Medulla oblongata (tissue), 1 donor: ENCODE data around the gene ADCY5.

Source experiments
- DNase-seq: peaks from one replicate; pipeline ENCODE4 v3.0.0-alpha.2; 2015; ENCODE audit errors: extremely low spot score

The ADCY5 gene

DNA sequence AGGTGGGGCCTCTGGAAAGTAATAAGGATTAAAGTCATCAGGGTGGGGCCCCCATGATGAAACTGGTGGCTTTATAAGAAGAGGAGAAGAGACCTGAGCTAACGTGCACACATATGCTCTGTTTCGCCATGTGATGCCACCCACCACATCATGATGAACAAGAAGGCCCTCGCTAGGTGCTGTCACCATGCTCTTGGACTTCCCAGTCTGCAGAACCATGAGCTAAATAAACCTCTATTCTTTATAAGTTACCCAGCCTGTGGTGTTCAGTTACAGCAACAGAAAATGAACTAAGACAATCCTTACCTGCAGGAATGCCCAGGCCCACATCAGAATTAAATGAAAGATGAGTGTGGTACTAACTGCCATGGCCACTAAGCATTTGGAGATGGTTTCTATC is 79.8 kb downstream of the ADCY5 start:
- no peak for DNase-seq

DNA sequence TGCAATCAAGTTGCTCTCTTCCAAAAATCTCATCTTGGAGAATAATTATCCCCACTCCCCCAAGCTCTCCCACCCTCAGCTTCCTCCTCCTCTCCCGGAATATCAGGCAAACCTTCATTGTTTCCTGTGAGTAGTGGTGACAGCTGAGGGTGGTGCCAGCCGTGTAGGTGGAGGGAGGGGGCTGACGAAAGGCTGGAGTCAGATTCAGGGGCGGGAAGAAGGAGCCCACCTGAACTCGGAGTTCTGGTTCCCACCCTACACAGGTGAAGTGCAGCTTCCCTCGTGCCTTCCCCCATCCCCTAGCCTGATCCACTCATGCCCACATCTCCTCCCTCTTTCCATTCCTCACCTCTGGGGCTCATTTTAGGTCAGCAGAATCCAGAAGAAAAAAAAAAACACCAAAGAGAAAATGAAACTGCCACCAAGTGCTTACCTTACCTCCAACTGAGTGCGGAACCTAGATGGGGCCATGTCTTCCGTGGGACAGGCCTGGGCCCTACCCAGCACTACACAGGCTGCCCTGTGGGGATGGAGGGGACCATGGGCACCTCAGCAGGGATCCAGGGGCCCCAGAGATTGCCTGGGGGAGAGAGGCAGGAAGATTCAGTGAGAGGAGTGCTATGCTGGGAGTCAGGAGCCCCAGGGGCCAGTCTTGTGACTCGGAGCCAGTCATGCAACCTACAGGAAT is 81.3 kb downstream of the ADCY5 start:
- no peak for DNase-seq

DNA sequence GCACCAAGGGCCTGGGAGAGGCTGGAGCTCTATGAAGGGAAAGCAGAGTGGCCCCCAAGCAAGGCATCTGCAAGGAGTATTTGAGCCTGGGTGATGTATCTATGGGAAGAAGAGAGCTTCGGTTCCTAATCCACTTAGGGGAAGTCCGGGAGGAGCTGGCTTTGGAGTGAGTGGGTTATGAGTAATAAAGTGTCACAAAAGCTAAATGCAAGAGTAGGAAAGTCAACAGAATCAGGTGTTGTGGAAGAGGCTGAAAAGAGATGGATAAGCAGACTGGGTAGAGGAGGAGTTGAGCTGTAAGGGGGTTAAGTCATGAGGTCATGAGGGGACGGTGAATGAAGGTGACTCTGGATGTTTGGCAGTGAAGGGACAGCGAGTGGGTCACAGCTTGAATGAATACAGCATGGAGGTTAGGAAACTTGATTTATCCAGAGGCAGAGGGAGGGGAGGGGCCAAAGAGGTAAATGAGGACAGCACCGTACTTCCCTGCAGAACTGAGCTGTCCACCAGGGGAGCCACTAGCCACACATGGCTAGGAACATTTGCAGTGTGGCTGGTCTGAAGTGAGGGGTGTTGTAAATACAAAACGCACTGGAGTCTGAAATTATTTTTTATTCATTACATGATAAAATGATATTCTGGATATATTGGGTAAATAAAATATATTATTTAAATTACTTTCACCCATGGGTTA is 83.3 kb downstream of the ADCY5 start:
- DNase-seq: peak; percentile 17

DNA sequence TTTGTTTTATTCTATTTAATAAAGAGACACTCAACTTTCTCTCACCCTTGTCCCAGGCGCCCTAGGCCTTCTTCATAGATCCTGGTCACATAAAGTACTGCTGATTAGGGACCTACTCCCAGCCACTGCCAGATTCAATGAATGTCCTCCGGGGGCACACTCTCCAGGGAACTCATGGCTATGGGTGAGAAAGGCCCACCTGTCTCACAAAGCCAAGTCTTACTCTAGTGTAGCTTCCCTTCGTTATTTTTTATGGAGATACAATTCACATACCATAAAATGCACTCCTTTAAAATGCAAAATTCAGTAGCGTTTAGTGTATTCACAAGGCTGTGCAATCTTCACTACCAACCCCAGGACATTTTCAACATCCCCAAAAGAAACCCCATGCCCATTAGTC is 87.8 kb downstream of the ADCY5 start:
- no peak for DNase-seq

DNA sequence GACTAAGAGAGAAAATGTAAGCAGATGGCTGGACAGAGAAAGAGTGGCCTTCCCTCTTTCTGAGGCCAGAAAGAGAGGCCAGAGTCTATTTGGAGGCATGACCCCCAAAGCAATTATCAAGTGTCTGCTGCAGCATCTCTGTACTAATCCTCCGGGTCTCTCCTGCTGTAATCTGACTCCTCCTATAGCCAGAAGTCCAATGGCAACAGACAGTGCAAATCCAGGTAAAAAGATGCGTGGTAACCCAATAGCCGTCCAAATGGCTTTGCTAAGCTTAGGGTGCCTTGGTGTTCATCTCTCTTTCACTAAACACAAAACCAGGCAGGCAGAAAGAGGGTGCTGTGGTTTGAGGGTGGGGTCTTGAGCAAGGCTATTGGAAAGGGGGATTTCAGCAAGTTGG is 91.6 kb downstream of the ADCY5 start:
- DNase-seq: no peak

DNA sequence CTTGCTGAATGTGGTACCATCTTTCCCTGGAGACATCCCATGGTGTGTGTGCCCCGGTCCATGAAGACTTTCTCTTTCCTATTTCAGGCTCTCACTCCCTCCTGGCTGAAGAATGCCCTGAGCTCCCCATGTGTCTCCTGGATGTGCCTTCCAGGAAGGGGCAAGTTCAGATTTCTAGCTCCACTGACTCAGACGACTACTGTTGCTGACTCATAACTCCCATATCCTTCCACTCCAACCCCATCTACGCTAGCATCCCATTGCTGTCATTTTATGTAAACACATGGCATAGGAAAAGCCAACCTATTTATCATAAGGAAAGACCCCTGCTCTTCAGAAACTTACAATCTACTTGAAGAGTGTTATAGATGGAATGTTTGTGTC is 95.0 kb downstream of the ADCY5 start:
- no peak for DNase-seq

DNA sequence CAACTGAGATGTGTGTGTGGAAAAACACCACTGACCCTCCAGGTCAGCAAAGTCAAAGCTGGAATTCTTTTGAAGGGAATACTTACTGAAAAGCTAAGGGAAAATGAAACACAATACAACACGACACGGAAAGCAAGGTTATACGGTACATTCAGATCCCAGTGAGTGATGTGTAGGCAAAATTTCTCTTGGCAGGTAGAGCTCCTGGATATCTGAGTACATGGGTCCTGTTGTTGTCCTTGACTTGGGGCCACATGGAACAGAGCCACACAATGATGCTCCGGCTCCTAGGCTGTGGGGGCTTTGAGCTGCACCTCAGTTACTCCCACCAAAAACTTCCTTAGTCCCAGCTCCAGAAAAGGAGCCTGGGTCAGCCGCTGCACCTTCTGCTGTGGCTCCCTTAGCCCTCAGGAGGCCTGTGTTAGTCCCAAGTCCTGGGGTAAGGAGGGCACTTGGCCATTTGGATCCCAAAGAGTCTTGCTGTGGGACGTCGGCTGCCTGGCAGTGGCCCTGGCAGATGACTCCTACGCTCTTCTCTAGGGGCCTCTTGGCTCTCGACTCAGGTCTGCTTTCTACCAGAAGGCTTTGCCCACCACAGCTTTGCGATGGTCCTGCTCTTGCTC is 95.6 kb downstream of the ADCY5 start:
- DNase-seq: no peak

DNA sequence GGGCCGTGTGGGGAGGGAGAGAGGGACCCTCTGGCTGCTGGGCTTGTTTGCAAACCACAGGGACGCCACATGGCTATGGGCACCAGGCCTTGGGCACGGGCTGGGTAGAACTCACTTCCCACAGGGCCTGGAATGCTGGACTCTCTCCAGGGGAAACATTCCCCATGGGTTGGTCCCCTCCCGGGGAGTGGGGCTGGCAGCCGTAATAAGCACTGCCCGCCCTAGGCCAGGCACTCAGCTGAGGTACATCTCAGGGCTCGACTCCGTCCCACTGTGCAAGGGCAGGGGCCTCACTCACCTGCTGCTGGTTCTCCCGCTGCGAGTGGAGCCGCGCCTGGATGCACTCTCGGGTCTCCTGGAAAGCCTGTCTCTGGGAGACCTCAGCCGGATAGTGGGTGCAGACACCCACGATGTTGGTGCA is 96.7 kb downstream of the ADCY5 start:
- no peak for DNase-seq

DNA sequence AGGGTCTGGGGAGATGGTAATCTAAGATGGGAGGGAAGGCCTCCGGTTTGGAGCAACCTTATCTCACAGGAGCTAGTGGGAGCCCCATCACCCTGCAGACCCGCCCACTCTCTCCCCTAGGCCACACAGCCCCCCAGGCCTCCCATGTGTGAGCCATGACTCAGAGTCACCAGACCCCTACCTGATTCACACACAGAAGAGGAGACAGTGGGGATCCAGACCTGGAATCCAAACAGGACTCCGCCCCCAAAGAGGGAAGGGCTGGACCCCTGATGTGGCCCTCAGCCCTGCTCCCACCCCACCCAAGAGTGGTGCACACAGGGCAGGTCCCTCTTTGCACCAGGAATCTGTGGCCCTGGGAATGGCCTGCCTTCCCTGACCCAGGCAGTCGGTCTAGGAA is 97.4 kb downstream of the ADCY5 start:
- DNase-seq: no peak

DNA sequence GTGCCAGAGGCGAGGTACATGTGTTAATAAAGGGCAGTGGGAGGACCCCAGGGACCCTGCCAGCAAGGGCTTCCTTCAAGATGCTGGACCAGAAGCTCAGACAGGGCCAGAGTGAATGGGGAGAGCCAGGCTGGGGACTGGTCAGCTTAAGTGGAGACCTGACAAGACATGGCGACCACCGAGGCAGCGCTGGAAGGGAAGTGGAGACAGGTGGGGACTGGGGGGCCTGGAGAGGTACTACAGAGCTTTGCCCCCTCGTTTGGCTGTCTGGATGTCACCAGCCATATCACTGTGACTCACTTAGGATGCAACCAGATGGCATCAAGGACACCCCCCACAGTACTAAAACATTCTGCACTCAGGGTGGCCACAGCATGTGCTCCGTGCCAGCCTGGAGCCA is 97.9 kb downstream of the ADCY5 start:
- DNase-seq: no peak

DNA sequence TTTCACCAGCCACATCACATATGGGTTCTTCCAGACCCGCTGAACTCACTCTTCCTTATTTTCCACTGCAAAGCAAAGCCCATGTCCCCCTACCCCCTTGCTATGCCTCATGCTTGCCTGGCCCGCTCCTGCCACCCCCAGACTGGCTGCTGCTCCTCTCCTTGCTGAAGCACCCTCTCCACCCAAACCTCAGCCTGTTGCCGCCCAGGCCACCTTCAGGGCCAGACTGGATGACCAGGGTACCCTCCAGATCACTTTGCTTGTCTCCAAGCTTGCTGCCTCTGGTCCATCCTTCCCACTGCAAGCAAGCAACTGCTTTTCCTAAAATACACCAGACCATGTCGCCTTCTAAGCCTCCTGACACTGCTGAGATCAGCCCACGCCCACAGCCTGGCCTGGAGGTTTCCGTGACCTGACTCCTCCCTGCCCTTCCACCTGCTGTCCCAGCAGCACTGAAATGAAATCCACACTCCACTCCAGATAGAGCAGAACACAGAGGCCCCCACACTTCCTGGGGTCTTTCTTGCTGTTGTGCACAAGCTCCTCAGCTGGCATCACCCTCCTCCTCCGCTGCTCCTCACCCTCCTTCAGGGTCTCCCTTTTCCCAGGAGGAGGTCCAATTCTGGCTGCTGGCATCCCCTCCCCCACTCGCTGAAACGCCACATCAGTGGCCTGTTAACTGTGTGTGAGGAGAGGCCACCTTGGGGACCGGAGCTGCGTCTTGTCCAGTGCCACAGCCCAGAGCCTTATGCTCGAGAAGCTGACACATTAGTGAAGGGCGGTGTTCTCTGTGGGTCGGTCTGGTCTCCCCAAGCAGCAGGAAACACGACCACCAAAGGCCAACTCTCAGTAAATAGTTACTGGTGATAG is 99.1 kb downstream of the ADCY5 start:
- DNase-seq: no peak

DNA sequence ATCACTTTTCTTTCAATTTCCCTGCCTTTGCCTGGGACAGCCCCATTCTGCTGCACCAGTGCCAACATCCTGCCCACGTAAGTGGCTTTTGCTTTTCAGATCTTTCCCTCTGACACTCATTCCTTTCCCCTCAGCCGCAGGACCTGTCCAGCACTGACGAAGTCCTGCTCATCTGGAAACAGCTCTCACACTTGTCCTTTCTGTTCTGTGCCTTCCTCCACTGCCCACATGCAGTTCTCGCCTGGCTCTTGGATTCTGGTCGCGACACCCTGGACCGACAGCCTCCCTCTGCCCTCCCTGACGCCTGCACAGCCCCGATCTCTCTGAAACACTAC is 99.7 kb downstream of the ADCY5 start:
- no peak for DNase-seq

DNA sequence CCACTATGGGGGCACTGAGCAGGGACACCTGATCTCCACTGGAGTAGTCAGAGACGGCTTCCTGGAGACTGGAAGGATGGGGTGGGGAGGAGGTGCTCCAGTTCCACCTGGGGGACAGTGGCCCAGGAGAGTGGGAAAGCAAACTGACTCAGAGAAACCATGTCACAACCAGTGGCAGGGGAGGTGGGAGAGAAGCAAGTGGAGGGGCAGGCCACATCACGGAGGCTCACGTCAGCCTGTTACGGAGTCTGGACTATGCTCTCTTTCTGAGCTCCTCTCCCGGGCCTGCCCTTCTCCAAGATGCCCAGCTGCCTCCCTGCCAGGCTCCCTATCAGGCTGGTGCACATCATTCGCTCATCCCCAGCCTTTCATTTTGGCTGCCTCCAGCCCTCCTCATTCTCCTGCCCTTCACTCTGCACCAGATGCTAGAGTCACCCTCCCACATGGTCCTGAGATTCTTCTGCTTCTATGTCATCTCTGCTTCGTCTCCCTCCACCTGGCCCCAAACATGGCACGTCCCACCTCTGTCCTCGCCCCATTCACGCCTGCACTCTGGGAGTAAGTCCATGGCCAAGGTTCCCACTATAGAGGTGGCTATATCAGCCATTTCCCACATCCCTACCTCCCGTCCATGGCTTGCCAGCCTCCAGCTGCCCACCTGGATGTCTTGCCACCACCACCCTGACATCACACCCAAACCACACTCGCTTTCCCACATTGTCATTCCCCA is 100.3 kb downstream of the ADCY5 start:
- DNase-seq: no peak

DNA sequence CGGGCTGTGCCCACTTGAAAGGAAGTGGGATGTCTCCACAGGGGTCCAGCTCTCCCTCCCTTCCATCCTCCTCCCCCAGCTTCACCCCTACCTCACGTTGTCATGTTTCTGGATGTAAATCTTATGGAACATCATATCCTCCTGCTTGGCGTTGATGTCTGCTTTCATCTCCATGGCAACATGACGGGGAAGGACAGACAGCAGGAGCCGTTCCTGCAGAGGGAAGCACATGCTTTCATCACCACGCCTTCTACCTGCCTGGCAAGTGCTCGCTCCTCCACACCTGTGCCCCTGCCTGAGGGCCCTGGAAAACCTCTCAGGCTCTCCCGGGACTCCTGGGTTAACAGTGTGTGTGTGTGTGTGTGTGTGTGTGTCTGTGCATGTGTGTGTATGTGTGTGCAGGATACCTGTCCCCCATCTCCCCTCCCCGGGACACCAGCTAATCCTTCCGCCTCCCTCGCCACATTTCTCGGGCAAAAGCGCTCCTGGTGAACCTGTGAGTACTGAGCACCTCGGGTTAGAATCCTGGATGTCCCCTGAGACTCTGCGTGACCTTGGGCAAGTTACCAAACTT is 101.1 kb downstream of the ADCY5 start:
- no peak for DNase-seq

DNA sequence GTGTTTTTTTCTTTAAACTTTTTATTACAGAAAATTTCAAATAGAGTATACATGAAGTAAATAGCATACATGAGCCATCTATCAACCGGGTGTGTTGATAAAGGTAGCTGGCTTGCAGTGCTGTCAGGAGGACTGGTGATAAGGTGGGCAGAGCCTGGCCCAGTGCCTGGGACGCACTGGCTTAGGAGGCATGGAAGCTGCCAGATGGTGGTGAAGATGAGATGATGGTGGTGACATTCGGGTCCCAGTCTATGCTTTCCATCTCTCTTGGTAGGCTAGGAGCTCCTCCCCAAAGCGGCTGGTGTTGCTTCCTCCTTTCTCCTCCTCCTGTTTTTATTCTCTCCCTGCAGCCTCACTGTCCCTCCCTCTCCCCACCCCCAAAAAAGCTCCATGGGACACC is 101.7 kb downstream of the ADCY5 start:
- DNase-seq: no peak

DNA sequence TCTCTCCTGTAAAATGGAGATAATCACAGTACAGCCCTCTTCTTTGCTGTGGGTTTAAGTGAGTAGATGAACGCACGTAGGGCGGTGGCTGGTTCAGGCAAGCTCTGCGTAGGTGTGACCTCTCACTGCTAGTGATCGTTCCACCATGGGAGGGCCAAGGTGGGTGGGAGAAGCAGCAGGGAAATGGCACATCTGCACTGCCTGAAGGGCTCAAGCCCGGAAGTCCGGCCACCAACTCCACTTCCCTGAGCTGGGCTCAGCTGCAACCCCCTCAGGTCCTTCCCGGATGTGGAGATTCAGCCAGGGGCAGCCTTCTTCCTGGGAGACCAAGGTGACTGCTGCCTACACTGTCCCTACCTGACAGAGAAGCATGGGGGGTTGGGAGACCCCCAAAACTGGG is 102.9 kb downstream of the ADCY5 start:
- no peak for DNase-seq

DNA sequence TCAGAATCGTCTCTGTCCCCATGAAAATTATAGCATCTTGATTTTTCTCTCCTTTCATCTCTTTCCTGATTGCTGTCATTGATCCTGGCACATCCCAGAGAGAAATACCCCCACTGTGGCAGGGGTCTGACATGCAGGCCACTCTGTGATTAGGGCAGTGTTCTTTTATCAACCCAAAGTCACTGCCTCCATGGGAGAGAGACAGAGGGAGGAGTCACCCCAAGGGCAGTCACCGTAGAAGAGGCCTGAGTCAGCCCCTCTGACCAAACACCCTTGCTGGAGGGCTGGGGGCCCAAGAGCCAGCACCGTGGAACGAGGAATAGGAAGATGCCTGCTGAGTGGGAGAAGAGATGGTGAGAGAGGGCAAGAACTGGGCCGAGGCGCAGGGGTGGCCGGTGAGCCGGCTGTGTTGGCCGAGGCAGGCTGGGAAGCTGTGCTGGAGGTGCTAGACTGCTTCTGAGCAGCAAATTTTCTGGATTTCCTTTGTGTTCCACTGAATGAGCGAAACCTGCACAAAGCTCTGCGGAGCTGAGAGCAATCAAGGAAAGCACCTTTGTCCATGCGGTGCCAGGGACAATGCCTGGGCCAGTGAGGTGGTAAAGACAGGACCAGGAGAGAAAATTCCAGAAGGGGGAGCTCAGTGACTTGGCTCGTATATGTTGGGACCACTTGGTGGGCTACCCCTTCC is 103.8 kb downstream of the ADCY5 start:
- DNase-seq: no peak

DNA sequence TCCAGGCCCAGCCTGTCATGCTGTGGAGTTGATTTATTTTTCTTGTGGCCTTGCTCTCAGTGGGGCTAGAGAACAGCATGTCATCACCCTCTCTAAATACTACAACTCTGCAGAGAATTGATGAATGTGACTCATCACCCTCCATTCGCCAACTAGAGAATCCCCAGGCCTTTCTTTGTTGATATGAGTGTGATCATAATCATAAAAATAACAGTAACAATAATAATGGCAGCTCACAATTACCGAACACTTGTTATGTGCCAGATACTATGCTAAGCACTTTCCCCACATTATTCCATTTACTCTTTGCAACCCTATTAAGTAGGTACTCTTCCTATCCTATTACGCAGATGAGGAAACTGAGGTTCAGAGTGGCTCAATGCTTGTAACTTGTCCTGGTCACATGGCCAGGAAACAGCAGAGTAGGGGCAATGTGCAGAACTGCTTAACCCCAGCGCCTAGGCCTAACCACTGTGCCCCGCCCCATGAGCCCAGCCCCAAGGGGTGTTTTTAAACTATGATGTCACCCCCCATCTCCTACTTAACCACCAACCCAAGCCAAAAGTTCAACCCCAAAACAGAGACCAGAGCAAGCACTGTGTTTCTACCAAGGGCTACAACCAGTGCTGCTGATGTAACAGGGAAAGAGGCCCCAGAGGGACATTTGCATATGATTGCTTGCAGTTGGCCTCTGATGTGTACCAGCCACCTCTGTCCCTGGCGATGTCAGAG is 104.5 kb downstream of the ADCY5 start:
- DNase-seq: peak; percentile 38

DNA sequence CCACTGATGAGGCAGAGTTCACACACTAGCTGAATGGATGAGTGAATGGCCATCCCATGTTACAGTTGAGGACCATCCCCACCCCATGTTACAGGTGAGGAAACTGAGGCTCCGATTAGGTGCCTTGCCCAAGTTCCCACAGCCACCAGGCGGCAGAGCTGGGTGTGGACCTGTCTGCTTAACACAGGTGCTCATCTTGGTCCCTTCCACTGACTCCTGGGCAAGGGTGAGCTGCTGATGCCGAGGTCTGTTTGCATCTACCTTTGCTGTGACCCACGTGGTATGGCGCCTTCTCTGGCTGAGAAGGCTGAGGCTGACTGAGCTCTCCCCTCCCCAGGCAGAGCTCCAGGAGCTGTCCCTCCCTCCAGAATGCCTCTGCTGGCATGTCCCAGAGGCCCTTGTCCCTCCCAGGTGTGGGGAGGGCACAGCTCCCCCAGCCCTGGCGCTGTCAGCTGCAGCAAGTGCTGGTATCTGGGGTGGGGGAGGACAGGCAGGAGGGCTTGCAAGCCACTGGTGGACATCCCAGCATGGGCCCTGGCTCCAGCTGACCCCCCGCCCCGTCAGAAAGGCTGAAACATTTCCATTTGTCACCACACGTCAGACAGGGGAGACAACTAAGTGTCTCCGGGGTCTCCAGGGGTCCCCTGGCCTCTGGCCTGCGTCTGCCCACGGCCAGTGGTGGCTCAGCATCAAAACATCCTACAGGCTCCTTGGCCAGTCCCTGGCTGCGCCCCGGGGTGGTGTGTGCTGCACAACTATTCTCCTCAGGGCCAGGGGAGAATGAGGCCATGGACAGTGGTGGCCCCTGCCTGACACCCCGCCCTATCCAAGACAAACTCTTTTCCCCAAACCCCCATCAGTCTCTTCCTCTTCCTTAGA is 105.4 kb downstream of the ADCY5 start:
- no peak for DNase-seq
